ENCODE data around the gene LRRC25.

- TF ChIP-seq CTCF (optimal IDR thresholded peaks at IDR 0.05 in 1 of 3, IDR thresholded peaks at IDR 0.05 in 1 of 3, conservative IDR thresholded peaks at IDR 0.05 in 1 of 3; ENCODE audit: extremely low read depth in 1 of 3, insufficient read depth in 2 of 3, low read length in 3 of 3) (no peak), EZH2 (IDR thresholded peaks at IDR 0.05; ENCODE audit: low read length) (no peak)
Measured at GRCh38 chr19:18414504-18415177, 17.2 kb upstream of the LRRC25 start.

Measured in keratinocyte (primary cell).